ENCODE measurements around the gene PLPPR3. TPM values are rescaled to one million over a fixed set of nuclear protein-coding genes. Genes with fewer than 3 reads are reported as not detected.

The PLPPR3 gene
- polyA plus RNA-seq, 1 donor (not counting 4 experiments of a cell fraction or from before 2014, with no cell fraction given), result not detected

- no peak for FAIRE-seq
- no peak overlapping the region for H3K4me3 ChIP-seq (ENCODE audit: control insufficient read depth in 2 of 3, extremely low read depth in 1 of 3, insufficient read depth in 2 of 3, low read depth in 1 of 3, low read length in 3 of 3)
- H3K9me1 ChIP-seq (ENCODE audit: control insufficient read depth, extremely low read depth, insufficient read depth, low read length), result no peaks in the 10 kb centered on the region
- no peak overlapping the region for H2AFZ ChIP-seq (ENCODE audit: control insufficient read depth, low read length)
- TF ChIP-seq CTCF (optimal IDR thresholded peaks at IDR 0.05 in 1 of 3, IDR thresholded peaks at IDR 0.05 in 1 of 3, conservative IDR thresholded peaks at IDR 0.05 in 1 of 3; ENCODE audit: extremely low read depth in 1 of 3, insufficient read depth in 2 of 3, low read length in 3 of 3), result no peak
- TF ChIP-seq EZH2 (IDR thresholded peaks at IDR 0.05; ENCODE audit: low read length), result no peak
- H3K27ac ChIP-seq (ENCODE audit: control insufficient read depth, insufficient read depth, low read length), result no peak overlapping the region
- no peaks in the 10 kb centered on the region for H3K9me3 ChIP-seq (ENCODE audit: control insufficient read depth, low read depth, low read length)
- H4K20me1 ChIP-seq (ENCODE audit: control insufficient read depth, extremely low read depth, insufficient read depth, low read length), result peaks cover 2% of the 10 kb centered on the region
- H3K9ac ChIP-seq (ENCODE audit: control insufficient read depth, extremely low read depth, insufficient read depth, low read length), result no peak overlapping the region
- H3K36me3 ChIP-seq (ENCODE audit: control insufficient read depth in 2 of 2, extremely low read depth in 1 of 2, insufficient read depth in 2 of 2, low read length in 2 of 2), result no peaks in the 10 kb centered on the region
- DNase-seq (ENCODE audit: low read depth, low spot score), result no peak
- H3K79me2 ChIP-seq (ENCODE audit: control insufficient read depth, insufficient read depth, low read length), result no peaks in the 10 kb centered on the region
- no peak overlapping the region for H3K4me2 ChIP-seq (ENCODE audit: control insufficient read depth, extremely low read depth, insufficient read depth, low read depth, low read length)
- peaks cover 39% of the 10 kb centered on the region for H3K27me3 ChIP-seq (ENCODE audit: control insufficient read depth, extremely low read depth, insufficient read depth, low read length)
- H3K4me1 ChIP-seq (ENCODE audit: control insufficient read depth, extremely low read depth, insufficient read depth, low read length), result peaks cover 2% of the 10 kb centered on the region
- dilution Hi-C loops (cut with MboI; ENCODE audit: extremely low pct_ligation_motif_present, low sequenced_read_pairs), result no loop called here
Observed at GRCh38 chr19:855566-856120, 33.9 kb upstream of the PLPPR3 start.

- H2AFZ ChIP-seq (ENCODE audit: control insufficient read depth, low read length), result no peak overlapping the region
- peaks cover 4% of the 10 kb centered on the region for H3K4me1 ChIP-seq (ENCODE audit: control insufficient read depth, extremely low read depth, insufficient read depth, low read length)
- DNase-seq (ENCODE audit: low read depth, low spot score), result no peak
- FAIRE-seq, result no peak
- H3K27me3 ChIP-seq (ENCODE audit: control insufficient read depth, extremely low read depth, insufficient read depth, low read length), result peaks cover 43% of the 10 kb centered on the region
- H3K4me2 ChIP-seq (ENCODE audit: control insufficient read depth, extremely low read depth, insufficient read depth, low read depth, low read length), result no peak overlapping the region
- no peak overlapping the region for H3K9ac ChIP-seq (ENCODE audit: control insufficient read depth, extremely low read depth, insufficient read depth, low read length)
- no peak overlapping the region for H3K4me3 ChIP-seq (ENCODE audit: control insufficient read depth in 2 of 3, extremely low read depth in 1 of 3, insufficient read depth in 2 of 3, low read depth in 1 of 3, low read length in 3 of 3)
- no peak overlapping the region for H3K27ac ChIP-seq (ENCODE audit: control insufficient read depth, insufficient read depth, low read length)
- no peaks in the 10 kb centered on the region for H3K36me3 ChIP-seq (ENCODE audit: control insufficient read depth in 2 of 2, extremely low read depth in 1 of 2, insufficient read depth in 2 of 2, low read length in 2 of 2)
- peaks cover 4% of the 10 kb centered on the region for H4K20me1 ChIP-seq (ENCODE audit: control insufficient read depth, extremely low read depth, insufficient read depth, low read length)
- no peaks in the 10 kb centered on the region for H3K79me2 ChIP-seq (ENCODE audit: control insufficient read depth, insufficient read depth, low read length)
- dilution Hi-C loops (cut with MboI; ENCODE audit: extremely low pct_ligation_motif_present, low sequenced_read_pairs), result no loop called here
- no peak for TF ChIP-seq CTCF (optimal IDR thresholded peaks at IDR 0.05 in 1 of 3, IDR thresholded peaks at IDR 0.05 in 1 of 3, conservative IDR thresholded peaks at IDR 0.05 in 1 of 3; ENCODE audit: extremely low read depth in 1 of 3, insufficient read depth in 2 of 3, low read length in 3 of 3)
- TF ChIP-seq EZH2 (IDR thresholded peaks at IDR 0.05; ENCODE audit: low read length), result no peak
- H3K9me3 ChIP-seq (ENCODE audit: control insufficient read depth, low read depth, low read length), result no peaks in the 10 kb centered on the region
- no peaks in the 10 kb centered on the region for H3K9me1 ChIP-seq (ENCODE audit: control insufficient read depth, extremely low read depth, insufficient read depth, low read length)
Observed at GRCh38 chr19:855142-855541, 33.4 kb upstream of the PLPPR3 start.

All from keratinocyte (primary cell).